ENCODE measurements around the gene KRTAP10-4. TPM values are rescaled to one million over a fixed set of nuclear protein-coding genes. Genes with fewer than 3 reads are reported as not detected.

Gene KRTAP10-4
- total and polyA plus RNA-seq, 9 donors = not detected

GRCh38 chr21:44575307-44576024, 1.9 kb downstream of the KRTAP10-4 start:
- DNase-seq = no peak
- WGBS, 3 donors = 78 to 86% (median 79%) methylated on average over 18 to 20 of the region's 20 CpGs

GRCh38 chr21:44576025-44576420, 2.5 kb downstream of the KRTAP10-4 start:
- Histone ChIP-seq H3K36me3 (no peaks in the 10 kb centered on the region), H3K9me3 (no peaks in the 10 kb centered on the region), H3K27me3 (no peaks in the 10 kb centered on the region), H3K4me3 (no peak overlapping the region), H3K4me1 (ENCODE audit: insufficient read depth) (no peaks in the 10 kb centered on the region), H3K27ac (no peak overlapping the region)
- no peak for DNase-seq
- TF ChIP-seq CTCF (IDR thresholded peaks at IDR 0.05) (no peak), POLR2A (IDR thresholded peaks at IDR 0.05) (no peak), EP300 (IDR thresholded peaks at IDR 0.05) (no peak)
- intact Hi-C loops (cut with DNase I) = no loop called here
- 82 to 85% (median 84%) methylated on average over 10 of the region's 10 CpGs for WGBS, 3 donors

More at GRCh38 chr21:44575307-44576024, 1.9 kb downstream of the KRTAP10-4 start:
- H3K4me1 ChIP-seq (ENCODE audit: insufficient read depth) = no peaks in the 10 kb centered on the region
- no peaks in the 10 kb centered on the region for H3K27me3 ChIP-seq
- no peaks in the 10 kb centered on the region for H3K36me3 ChIP-seq
- no peak overlapping the region for H3K27ac ChIP-seq
- no peak overlapping the region for H3K4me3 ChIP-seq
- TF ChIP-seq POLR2A (IDR thresholded peaks at IDR 0.05) = no peak
- TF ChIP-seq EP300 (IDR thresholded peaks at IDR 0.05) = no peak
- TF ChIP-seq CTCF (IDR thresholded peaks at IDR 0.05) = no peak
- intact Hi-C loops (cut with DNase I) = no loop called here
- H3K9me3 ChIP-seq = no peaks in the 10 kb centered on the region

GRCh38 chr21:44578371-44579055, 5.0 kb downstream of the KRTAP10-4 start:
- H3K36me3 ChIP-seq = no peaks in the 10 kb centered on the region
- H3K4me1 ChIP-seq (ENCODE audit: insufficient read depth) = no peaks in the 10 kb centered on the region
- H3K27me3 ChIP-seq = no peaks in the 10 kb centered on the region
- no peak overlapping the region for H3K27ac ChIP-seq
- intact Hi-C loops (cut with DNase I) = no loop called here
- no peaks in the 10 kb centered on the region for H3K9me3 ChIP-seq
- DNase-seq = peak in 1 of 5 donors; percentile 7
- H3K4me3 ChIP-seq = no peak overlapping the region
- WGBS, 3 donors = 91 to 96% (median 92%) methylated on average over 17 of the region's 17 CpGs
- TF ChIP-seq EP300 (IDR thresholded peaks at IDR 0.05) (no peak), CTCF (IDR thresholded peaks at IDR 0.05) (no peak)

GRCh38 chr21:44579056-44579832, 5.7 kb downstream of the KRTAP10-4 start:
- H3K9me3 ChIP-seq = no peaks in the 10 kb centered on the region
- 68 to 74% (median 71%) methylated on average over 19 to 22 of the region's 22 CpGs for WGBS, 3 donors

More at GRCh38 chr21:44579056-44579832, 5.7 kb downstream of the KRTAP10-4 start:
- H3K4me1 ChIP-seq (ENCODE audit: insufficient read depth) = no peaks in the 10 kb centered on the region
- intact Hi-C loops (cut with DNase I) = no loop called here
- TF ChIP-seq POLR2A (IDR thresholded peaks at IDR 0.05) (no peak), CTCF (IDR thresholded peaks at IDR 0.05) (no peak), EP300 (IDR thresholded peaks at IDR 0.05) (no peak)
- no peaks in the 10 kb centered on the region for H3K36me3 ChIP-seq
- H3K4me3 ChIP-seq = no peak overlapping the region
- H3K27ac ChIP-seq = no peak overlapping the region
- no peaks in the 10 kb centered on the region for H3K27me3 ChIP-seq
- DNase-seq = no peak
